Measurements from ENCODE around the gene VCAM1.

DNA sequence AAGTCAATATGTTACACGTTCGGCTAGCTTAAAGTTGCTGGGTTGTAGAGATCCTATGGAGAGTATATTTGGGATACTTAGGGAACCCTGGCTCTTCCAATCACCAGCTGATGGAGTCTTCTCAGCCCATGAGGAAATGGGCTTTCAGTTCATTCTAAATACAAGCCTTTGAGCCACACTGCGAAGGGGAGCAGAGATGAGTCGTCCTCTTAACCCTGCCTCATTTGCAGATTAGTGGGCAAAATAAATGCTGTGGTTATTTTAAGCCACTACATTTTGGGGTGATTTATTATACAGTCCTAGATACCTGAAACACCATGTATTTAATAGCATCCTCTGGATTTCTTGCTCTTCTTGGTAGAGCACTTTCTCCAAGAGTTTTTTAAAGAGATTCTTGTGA, 19.0 kb upstream of the VCAM1 start:
- TF ChIP-seq, protein P1, sequence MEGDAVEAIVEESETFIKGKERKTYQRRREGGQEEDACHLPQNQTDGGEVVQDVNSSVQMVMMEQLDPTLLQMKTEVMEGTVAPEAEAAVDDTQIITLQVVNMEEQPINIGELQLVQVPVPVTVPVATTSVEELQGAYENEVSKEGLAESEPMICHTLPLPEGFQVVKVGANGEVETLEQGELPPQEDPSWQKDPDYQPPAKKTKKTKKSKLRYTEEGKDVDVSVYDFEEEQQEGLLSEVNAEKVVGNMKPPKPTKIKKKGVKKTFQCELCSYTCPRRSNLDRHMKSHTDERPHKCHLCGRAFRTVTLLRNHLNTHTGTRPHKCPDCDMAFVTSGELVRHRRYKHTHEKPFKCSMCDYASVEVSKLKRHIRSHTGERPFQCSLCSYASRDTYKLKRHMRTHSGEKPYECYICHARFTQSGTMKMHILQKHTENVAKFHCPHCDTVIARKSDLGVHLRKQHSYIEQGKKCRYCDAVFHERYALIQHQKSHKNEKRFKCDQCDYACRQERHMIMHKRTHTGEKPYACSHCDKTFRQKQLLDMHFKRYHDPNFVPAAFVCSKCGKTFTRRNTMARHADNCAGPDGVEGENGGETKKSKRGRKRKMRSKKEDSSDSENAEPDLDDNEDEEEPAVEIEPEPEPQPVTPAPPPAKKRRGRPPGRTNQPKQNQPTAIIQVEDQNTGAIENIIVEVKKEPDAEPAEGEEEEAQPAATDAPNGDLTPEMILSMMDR (IDR thresholded peaks at IDR 0.05), result no peak
- TF ChIP-seq POLR2AphosphoS5 (IDR thresholded peaks at IDR 0.05) (no peak), POLR2A (IDR thresholded peaks at IDR 0.05) (no peak)

Data from breast epithelium (tissue), 3 donors.